Limb (tissue), 2 donors: Measurements from ENCODE around the gene CACNG4.

Experiments used
- DNase-seq, 2 donors: peaks; one replicate each; pipeline ENCODE4 v3.0.0-alpha.2; 2016; ENCODE audit errors: extremely low spot score in 2 of 2

Gene CACNG4

GRCh38 chr17:66963909-66964771 lies at the start of gene CACNG4:
TSS of gene CACNG4 (plus strand) at chr17:66964707. CDS start at chr17:66964912, 205 bp downstream.
- DNase-seq, result peak; percentile 37 to 82

- no peak for DNase-seq
These were observed 49.3 kb upstream of the CACNG4 start for GRCh38 chr17:66915204-66915611.

- no peak for DNase-seq
These were observed 48.7 kb upstream of the CACNG4 start for GRCh38 chr17:66915792-66916191.

- DNase-seq, result no peak
These were observed 47.6 kb upstream of the CACNG4 start for GRCh38 chr17:66916946-66917345.

- peak in 1 of 2 donors; percentile 6 for DNase-seq
These were observed 45.6 kb upstream of the CACNG4 start for GRCh38 chr17:66918896-66919295.

GRCh38 chr17:66920435-66920834 lies 44.1 kb upstream of the CACNG4 start:
- no peak for DNase-seq

- peak in 1 of 2 donors; percentile 9 for DNase-seq
These were observed 43.6 kb upstream of the CACNG4 start for GRCh38 chr17:66920950-66921349.

- no peak for DNase-seq
These were observed 40.6 kb upstream of the CACNG4 start for GRCh38 chr17:66923886-66924285.

GRCh38 chr17:66925811-66926500 lies 38.6 kb upstream of the CACNG4 start:
- no peak for DNase-seq

- peak in 1 of 2 donors; percentile 6 for DNase-seq
These were observed 35.6 kb upstream of the CACNG4 start for GRCh38 chr17:66928949-66929348.

GRCh38 chr17:66929591-66929990 lies 34.9 kb upstream of the CACNG4 start:
- DNase-seq, result peak in 1 of 2 donors; percentile 17

GRCh38 chr17:66930933-66931332 lies 33.6 kb upstream of the CACNG4 start:
- peak in 1 of 2 donors; percentile 20 for DNase-seq

- DNase-seq, result no peak
These were observed 32.2 kb upstream of the CACNG4 start for GRCh38 chr17:66932311-66932710.

- DNase-seq, result peak in 1 of 2 donors; percentile 7
These were observed 30.5 kb upstream of the CACNG4 start for GRCh38 chr17:66934040-66934439.

- no peak for DNase-seq
These were observed 28.8 kb upstream of the CACNG4 start for GRCh38 chr17:66935717-66936116.

- DNase-seq, result peak in 1 of 2 donors; percentile 7
These were observed 25.9 kb upstream of the CACNG4 start for GRCh38 chr17:66938656-66939055.

- peak in 1 of 2 donors; percentile 10 for DNase-seq
These were observed 24.9 kb upstream of the CACNG4 start for GRCh38 chr17:66939461-66940114.

- DNase-seq, result no peak
These were observed 23.3 kb upstream of the CACNG4 start for GRCh38 chr17:66941249-66941648.

GRCh38 chr17:66941773-66942450 lies 22.6 kb upstream of the CACNG4 start:
- DNase-seq, result no peak

- DNase-seq, result no peak
These were observed 21.8 kb upstream of the CACNG4 start for GRCh38 chr17:66942451-66943264.

- DNase-seq, result no peak
These were observed 21.0 kb upstream of the CACNG4 start for GRCh38 chr17:66943484-66943883.
